ENCODE measurements around the gene BDKRB2. TPM values are rescaled to one million over a fixed set of nuclear protein-coding genes. Genes with fewer than 3 reads are reported as not detected.

The BDKRB2 gene
- total and polyA plus RNA-seq, 3 experiments from 2014 or later = not detected

DNA sequence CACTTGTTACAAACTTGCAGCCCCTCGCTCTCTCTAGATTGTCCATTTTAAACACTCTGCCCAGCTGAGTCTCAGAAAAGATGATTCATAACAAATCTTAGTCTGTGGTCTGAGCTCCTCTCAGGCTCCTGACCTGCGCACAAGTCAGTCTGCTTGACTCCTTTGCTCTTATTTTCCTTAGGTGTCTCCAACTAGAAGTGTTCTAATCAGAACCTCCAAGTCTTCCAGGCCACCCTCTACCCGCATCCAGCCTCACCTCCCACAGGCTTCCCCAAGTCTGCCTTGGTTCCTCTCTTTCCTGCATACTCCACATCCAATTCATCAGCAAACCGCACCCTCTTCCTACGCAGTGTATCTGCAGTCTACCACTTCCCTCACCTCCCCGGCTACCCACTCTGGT lies 42.4 kb upstream of the BDKRB2 start:
- no peaks in the 10 kb centered on the region for H3K36me3 ChIP-seq (ENCODE audit: insufficient read depth, low read length)
- DNase-seq = no peak
- no peaks in the 10 kb centered on the region for H3K4me1 ChIP-seq (ENCODE audit: insufficient read depth, low read length)
- H3K9me3 ChIP-seq (ENCODE audit: low read length) = no peaks in the 10 kb centered on the region
- no peak overlapping the region for H3K27ac Mint-ChIP-seq
- CTCF ChIA-PET = no interaction called here
- POLR2A ChIA-PET = no interaction called here
- no peaks in the 10 kb centered on the region for H3K9me3 Mint-ChIP-seq
- no peak overlapping the region for H3K4me3 Mint-ChIP-seq
- peaks cover 0 to 3% of the 10 kb centered on the region in 2 donors for H3K27me3 Mint-ChIP-seq
- no peak overlapping the region for H3K27ac ChIP-seq (ENCODE audit: low read depth, low read length)
- H3K27me3 ChIP-seq (ENCODE audit: insufficient read depth, low read length, poor library complexity, severe bottlenecking) = no peaks in the 10 kb centered on the region
- H3K4me1 Mint-ChIP-seq = no peaks in the 10 kb centered on the region
- no peaks in the 10 kb centered on the region for H3K36me3 Mint-ChIP-seq
- no peak overlapping the region for H3K4me3 ChIP-seq (ENCODE audit: low read length)

DNA sequence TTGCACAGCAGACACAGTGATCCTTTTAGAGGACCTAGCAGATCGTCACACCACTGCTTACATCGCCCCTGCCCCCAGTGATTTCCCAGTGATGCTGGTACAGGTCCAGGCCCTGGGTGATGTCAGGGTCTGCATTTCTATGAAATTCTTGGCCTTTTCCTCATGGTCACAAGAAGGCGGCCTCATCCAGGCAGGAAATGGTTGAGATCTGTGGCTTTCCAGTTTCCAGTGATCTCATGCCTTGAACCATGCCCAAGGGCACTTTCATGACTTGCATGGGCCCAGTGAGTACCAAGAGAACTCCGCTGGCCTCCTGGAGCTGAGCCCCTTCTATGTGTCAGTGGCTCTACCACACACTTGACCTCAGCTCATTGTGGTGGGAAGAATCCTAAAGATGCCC lies 41.9 kb upstream of the BDKRB2 start:
- H3K27ac ChIP-seq (ENCODE audit: low read depth, low read length) = no peak overlapping the region
- Mint-ChIP-seq H3K4me3 (no peak overlapping the region), H3K27ac (no peak overlapping the region), H3K36me3 (no peaks in the 10 kb centered on the region), H3K4me1 (no peaks in the 10 kb centered on the region), H3K27me3 (peaks cover 0 to 3% of the 10 kb centered on the region in 2 donors), H3K9me3 (no peaks in the 10 kb centered on the region)
- POLR2A ChIA-PET = no interaction called here
- H3K4me3 ChIP-seq (ENCODE audit: low read length) = no peak overlapping the region
- no peak for DNase-seq
- H3K4me1 ChIP-seq (ENCODE audit: insufficient read depth, low read length) = no peaks in the 10 kb centered on the region
- no peaks in the 10 kb centered on the region for H3K9me3 ChIP-seq (ENCODE audit: low read length)
- H3K27me3 ChIP-seq (ENCODE audit: insufficient read depth, low read length, poor library complexity, severe bottlenecking) = no peaks in the 10 kb centered on the region
- CTCF ChIA-PET = no interaction called here
- no peaks in the 10 kb centered on the region for H3K36me3 ChIP-seq (ENCODE audit: insufficient read depth, low read length)

DNA sequence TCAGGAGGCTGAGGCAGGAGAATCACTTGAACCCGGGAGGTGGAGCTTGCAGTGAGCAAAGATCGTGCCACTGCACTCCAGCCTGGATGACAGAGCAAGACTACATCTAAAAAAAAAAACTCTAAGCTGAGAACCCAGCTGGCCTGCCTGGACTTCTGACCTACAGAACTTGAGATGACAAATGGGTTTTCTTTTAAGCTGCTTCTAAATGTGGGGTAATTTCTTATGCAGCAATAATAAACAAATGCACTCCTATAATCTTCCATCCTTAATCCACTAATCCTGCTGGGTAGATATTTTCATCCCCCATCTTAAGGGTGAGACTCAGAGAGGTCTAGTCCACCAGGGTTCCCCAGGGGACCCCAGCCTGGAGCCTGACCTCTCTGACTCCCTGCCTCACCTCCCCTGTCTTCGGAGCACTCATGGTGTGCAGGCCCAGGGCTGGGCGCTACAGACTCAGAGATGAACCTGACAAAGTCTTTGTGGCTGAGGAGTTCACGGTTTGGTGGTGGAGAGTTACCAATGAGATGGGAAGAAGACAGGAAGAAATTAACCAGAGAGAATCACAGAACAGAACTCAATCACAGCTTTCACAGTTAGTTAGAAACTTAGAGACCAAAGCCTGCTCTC lies 39.7 kb upstream of the BDKRB2 start:
- Mint-ChIP-seq H3K27me3 (peaks cover 0 to 3% of the 10 kb centered on the region in 2 donors), H3K9me3 (no peaks in the 10 kb centered on the region), H3K36me3 (peaks cover 0 to 1% (median 0%) of the 10 kb centered on the region in 3 donors), H3K4me3 (no peak overlapping the region), H3K27ac (no peak overlapping the region), H3K4me1 (no peaks in the 10 kb centered on the region)
- ChIA-PET CTCF (no interaction called here), POLR2A (no interaction called here)
- no peak overlapping the region for H3K4me3 ChIP-seq (ENCODE audit: low read length)
- no peaks in the 10 kb centered on the region for H3K4me1 ChIP-seq (ENCODE audit: insufficient read depth, low read length)
- DNase-seq = no peak
- H3K27ac ChIP-seq (ENCODE audit: low read depth, low read length) = no peak overlapping the region
- no peaks in the 10 kb centered on the region for H3K36me3 ChIP-seq (ENCODE audit: insufficient read depth, low read length)
- H3K9me3 ChIP-seq (ENCODE audit: low read length) = no peaks in the 10 kb centered on the region
- peaks cover 3% of the 10 kb centered on the region for H3K27me3 ChIP-seq (ENCODE audit: insufficient read depth, low read length, poor library complexity, severe bottlenecking)

DNA sequence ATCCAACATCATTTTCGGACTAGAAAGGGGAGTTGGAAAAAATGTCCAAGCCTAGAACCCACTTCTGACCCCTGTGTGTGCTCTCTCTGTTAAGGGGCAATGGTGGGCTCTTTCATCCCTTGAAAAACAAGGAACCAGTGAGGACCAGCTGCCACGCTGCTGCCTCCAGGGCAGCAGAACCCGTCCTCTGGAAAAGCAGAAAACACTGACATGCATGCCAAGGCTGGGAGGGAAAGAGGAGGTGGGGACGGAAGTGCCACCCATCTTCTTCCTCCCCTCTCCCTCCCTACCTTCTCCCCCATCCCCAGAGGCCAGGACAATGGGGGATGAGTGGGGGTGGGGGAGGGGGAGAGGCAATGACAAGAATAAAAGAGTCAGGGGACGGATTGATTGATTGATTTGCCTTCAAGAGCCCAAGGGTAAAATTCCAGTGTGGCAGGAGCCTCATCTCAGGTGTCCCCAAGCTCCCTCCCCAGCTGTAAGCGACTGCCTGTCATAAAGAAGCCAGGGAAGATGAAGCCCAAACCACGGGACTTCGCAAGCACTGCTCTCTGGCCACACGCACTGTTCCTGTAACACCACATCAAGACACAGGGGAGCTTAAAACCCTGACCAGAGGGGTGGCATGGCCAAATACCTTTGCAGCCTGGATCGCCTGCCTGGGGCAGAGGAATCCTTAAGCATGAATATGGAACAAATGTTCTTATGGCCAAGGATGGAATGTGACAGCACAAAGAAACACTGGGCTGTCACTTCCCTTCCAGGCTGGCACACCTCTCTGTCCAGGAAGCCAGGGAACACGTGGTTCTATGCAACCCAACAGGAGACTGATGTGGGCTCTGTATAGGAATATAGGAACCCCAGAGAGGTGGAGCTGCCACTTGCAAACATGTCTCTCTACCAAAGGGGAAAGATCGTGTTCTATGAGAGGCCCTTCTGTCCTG lies 38.9 kb upstream of the BDKRB2 start:
- no peaks in the 10 kb centered on the region for H3K4me1 ChIP-seq (ENCODE audit: insufficient read depth, low read length)
- no peak overlapping the region for H3K4me3 ChIP-seq (ENCODE audit: low read length)
- H3K9me3 Mint-ChIP-seq = no peaks in the 10 kb centered on the region
- peaks cover 0 to 1% (median 0%) of the 10 kb centered on the region in 3 donors for H3K36me3 Mint-ChIP-seq
- H3K27me3 Mint-ChIP-seq = peaks cover 0 to 3% of the 10 kb centered on the region in 2 donors
- DNase-seq = no peak
- no peaks in the 10 kb centered on the region for H3K4me1 Mint-ChIP-seq
- CTCF ChIA-PET = no interaction called here
- no peaks in the 10 kb centered on the region for H3K9me3 ChIP-seq (ENCODE audit: low read length)
- H3K27me3 ChIP-seq (ENCODE audit: insufficient read depth, low read length, poor library complexity, severe bottlenecking) = peaks cover 3% of the 10 kb centered on the region
- POLR2A ChIA-PET = no interaction called here
- H3K4me3 Mint-ChIP-seq = no peak overlapping the region
- H3K27ac Mint-ChIP-seq = no peak overlapping the region
- no peaks in the 10 kb centered on the region for H3K36me3 ChIP-seq (ENCODE audit: insufficient read depth, low read length)
- H3K27ac ChIP-seq (ENCODE audit: low read depth, low read length) = no peak overlapping the region

DNA sequence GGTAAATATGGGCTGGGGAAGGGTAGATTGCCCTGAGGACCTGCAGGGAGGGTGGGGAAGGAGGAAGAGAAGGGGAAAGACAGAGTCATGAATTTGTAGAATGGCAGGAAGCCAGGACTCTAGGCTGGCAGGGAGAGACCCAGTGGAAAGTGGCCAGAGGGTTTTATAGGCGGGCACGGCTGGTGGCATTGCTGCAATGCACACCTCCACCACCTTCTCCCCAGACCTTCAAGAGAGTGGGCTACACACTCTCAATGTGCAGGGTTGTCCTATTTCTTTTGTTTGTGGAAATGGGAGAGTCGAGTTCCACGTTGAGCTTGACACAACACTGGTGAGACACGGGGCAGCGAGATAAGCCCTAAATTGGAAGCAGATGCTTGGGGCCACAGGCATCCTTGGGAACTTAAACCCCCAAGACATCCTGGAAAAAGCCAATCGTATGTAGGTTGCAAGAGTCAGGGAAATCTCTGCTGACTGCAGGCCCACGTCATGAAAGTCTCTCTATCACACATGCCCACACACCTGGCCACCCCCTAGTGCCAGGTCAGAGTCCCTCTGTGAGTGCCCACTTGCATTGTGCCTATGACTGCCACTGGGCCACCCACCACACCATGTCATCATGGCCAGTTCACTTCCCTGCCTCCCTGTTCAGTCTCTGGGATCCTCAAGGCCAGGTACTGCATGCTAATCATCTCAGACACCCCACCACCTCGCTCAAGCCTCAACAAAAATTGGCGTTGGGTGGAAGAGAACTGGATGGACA lies 38.0 kb upstream of the BDKRB2 start:
- no peaks in the 10 kb centered on the region for H3K4me1 Mint-ChIP-seq
- Histone ChIP-seq H3K27ac (ENCODE audit: low read depth, low read length) (no peak overlapping the region), H3K9me3 (ENCODE audit: low read length) (no peaks in the 10 kb centered on the region), H3K27me3 (ENCODE audit: insufficient read depth, low read length, poor library complexity, severe bottlenecking) (peaks cover 3% of the 10 kb centered on the region), H3K4me1 (ENCODE audit: insufficient read depth, low read length) (no peaks in the 10 kb centered on the region), H3K36me3 (ENCODE audit: insufficient read depth, low read length) (no peaks in the 10 kb centered on the region), H3K4me3 (ENCODE audit: low read length) (no peak overlapping the region)
- peak overlapping the region in 1 of 8 donors; percentile 28 for H3K27ac Mint-ChIP-seq
- no peak for DNase-seq
- ChIA-PET POLR2A (no interaction called here), CTCF (no interaction called here)
- H3K27me3 Mint-ChIP-seq = peaks cover 0 to 3% of the 10 kb centered on the region in 2 donors
- no peaks in the 10 kb centered on the region for H3K9me3 Mint-ChIP-seq
- no peak overlapping the region for H3K4me3 Mint-ChIP-seq
- H3K36me3 Mint-ChIP-seq = peaks cover 0 to 1% (median 0%) of the 10 kb centered on the region in 3 donors

DNA sequence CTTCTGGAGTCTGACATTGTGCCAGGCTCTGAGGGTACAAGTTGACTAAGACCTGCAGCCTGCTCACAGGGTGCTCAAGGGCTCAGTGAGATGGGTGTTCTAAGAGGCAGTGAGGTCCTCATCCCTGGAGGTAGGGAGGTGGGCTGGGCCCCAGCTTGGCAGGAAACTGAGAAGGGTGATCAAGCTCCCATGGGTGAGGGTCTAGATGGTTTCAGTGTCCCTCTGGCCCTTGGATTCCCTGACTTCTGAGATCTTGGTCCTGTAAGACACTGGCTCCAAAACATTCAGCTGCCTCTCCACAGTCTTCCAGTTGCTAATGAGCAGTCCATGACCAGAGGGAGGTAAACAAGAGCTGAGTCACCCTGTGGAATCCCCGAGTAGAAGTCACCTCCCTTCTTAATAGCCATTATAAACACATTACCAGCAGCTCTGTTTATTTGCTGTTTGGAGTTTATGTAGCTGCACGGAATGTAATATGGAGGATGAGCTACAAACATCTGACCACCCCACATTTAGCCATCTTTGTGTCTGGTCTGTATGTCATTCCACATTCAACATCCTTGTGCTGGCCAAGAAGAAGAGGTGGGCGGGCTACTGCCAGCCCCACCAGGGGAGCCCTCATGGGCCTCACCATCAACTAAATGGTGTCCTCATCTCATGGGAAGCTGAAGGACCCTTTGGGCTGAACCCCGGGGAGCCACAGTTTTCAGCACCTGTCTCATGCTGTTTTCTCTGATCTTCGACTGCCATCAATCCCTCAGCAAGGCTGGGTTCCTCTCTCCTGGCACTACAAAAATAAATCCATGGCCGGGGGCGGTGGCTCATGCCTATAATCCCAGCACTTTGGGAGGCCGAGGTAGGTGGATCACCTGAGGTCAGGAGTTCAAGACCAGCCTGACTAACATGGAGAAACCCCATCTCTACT lies 37.2 kb upstream of the BDKRB2 start:
- H3K4me1 ChIP-seq (ENCODE audit: insufficient read depth, low read length) = no peaks in the 10 kb centered on the region
- peaks cover 0 to 3% of the 10 kb centered on the region in 2 donors for H3K27me3 Mint-ChIP-seq
- H3K36me3 ChIP-seq (ENCODE audit: insufficient read depth, low read length) = no peaks in the 10 kb centered on the region
- H3K27me3 ChIP-seq (ENCODE audit: insufficient read depth, low read length, poor library complexity, severe bottlenecking) = peaks cover 3% of the 10 kb centered on the region
- H3K4me3 Mint-ChIP-seq = no peak overlapping the region
- no peaks in the 10 kb centered on the region for H3K9me3 Mint-ChIP-seq
- peaks cover 0 to 1% (median 0%) of the 10 kb centered on the region in 3 donors for H3K36me3 Mint-ChIP-seq
- POLR2A ChIA-PET = no interaction called here
- CTCF ChIA-PET = no interaction called here
- no peaks in the 10 kb centered on the region for H3K4me1 Mint-ChIP-seq
- no peak for DNase-seq
- H3K27ac Mint-ChIP-seq = no peak overlapping the region
- no peak overlapping the region for H3K4me3 ChIP-seq (ENCODE audit: low read length)
- no peaks in the 10 kb centered on the region for H3K9me3 ChIP-seq (ENCODE audit: low read length)
- H3K27ac ChIP-seq (ENCODE audit: low read depth, low read length) = no peak overlapping the region

- POLR2A ChIA-PET = no interaction called here
- H3K4me3 Mint-ChIP-seq = no peak overlapping the region
- no peak for DNase-seq
Measured at GRCh38 chr14:96168581-96168980, 36.1 kb upstream of the BDKRB2 start.

More at GRCh38 chr14:96168581-96168980, 36.1 kb upstream of the BDKRB2 start:
- Histone ChIP-seq H3K9me3 (ENCODE audit: low read length) (no peaks in the 10 kb centered on the region), H3K27ac (ENCODE audit: low read depth, low read length) (no peak overlapping the region), H3K4me1 (ENCODE audit: insufficient read depth, low read length) (no peaks in the 10 kb centered on the region), H3K36me3 (ENCODE audit: insufficient read depth, low read length) (no peaks in the 10 kb centered on the region), H3K4me3 (ENCODE audit: low read length) (no peak overlapping the region), H3K27me3 (ENCODE audit: insufficient read depth, low read length, poor library complexity, severe bottlenecking) (peaks cover 3% of the 10 kb centered on the region)
- Mint-ChIP-seq H3K9me3 (no peaks in the 10 kb centered on the region), H3K27me3 (peaks cover 4 to 13% of the 10 kb centered on the region in 2 donors), H3K36me3 (peaks cover 0 to 1% (median 0%) of the 10 kb centered on the region in 3 donors), H3K27ac (no peak overlapping the region), H3K4me1 (no peaks in the 10 kb centered on the region)
- CTCF ChIA-PET = no interaction called here

Data from CD8-positive, alpha-beta memory T cell (primary cell).